Calu3 (cell line): ENCODE results near the gene PIK3C2B. TPM values are rescaled to one million over a fixed set of nuclear protein-coding genes. Genes with fewer than 3 reads are reported as not detected.

Source experiments
- BruUV-seq: library from RNA; stranded (reverse); fragments of 400-500 nt; replicated peaks from 2 replicates; lab custom pipeline; 2021; lab: Mats Ljungman, UMichigan
- CTCF ChIA-PET: fragments of 300-600 bp; sonication (Branson Sonifier 250); formaldehyde crosslinking; loops from one replicate; lab custom pipeline; 2022; ENCODE audit warnings: antibody characterized with exemption; lab: Charles Lee
- DNase-seq: peaks from one replicate; pipeline ENCODE4 v3.0.0; 2022
- H3K27ac Mint-ChIP-seq: one replicate; pipeline ENCODE4 v1.8.0; 2022; ENCODE audit warnings: mixed read lengths; ENCODE audit not compliant: unreplicated experiment
- H3K27me3 Mint-ChIP-seq: one replicate; pipeline ENCODE4 v1.8.0; 2022; ENCODE audit warnings: mixed read lengths; ENCODE audit not compliant: unreplicated experiment
- H3K36me3 Mint-ChIP-seq: one replicate; pipeline ENCODE4 v1.8.0; 2022; ENCODE audit warnings: mild to moderate bottlenecking, moderate library complexity, mixed read lengths; ENCODE audit not compliant: insufficient read depth, unreplicated experiment
- H3K4me1 Mint-ChIP-seq: one replicate; pipeline ENCODE4 v1.8.0; 2022; ENCODE audit warnings: mild to moderate bottlenecking, low read depth, mixed read lengths; ENCODE audit not compliant: unreplicated experiment
- H3K4me3 Mint-ChIP-seq: one replicate; pipeline ENCODE4 v1.8.0; 2022; ENCODE audit warnings: mild to moderate bottlenecking, low read depth, moderate library complexity, mixed read lengths; ENCODE audit not compliant: unreplicated experiment
- H3K9me3 Mint-ChIP-seq: one replicate; pipeline ENCODE4 v1.8.0; 2022; ENCODE audit warnings: low read depth, mixed read lengths; ENCODE audit not compliant: unreplicated experiment
- CTCF ChIP-seq: fragments of 200-600 bp; IDR thresholded peaks from one replicate; pipeline ENCODE4 v1.8.0; 2022; ENCODE audit warnings: antibody characterized with exemption; ENCODE audit not compliant: unreplicated experiment
- intact Hi-C: fragments of 100-400 bp; cut with micrococcal nuclease; formaldehyde crosslinking; loops from one replicate; pipeline ENCODE4 v1.10.0; 2022; ENCODE audit not compliant: unreplicated experiment
- total RNA-seq: library from RNA; stranded (reverse); gene quantifications from 2 replicates; pipeline ENCODE4 v1.2.3, GENCODE V29; 2022

PIK3C2B gene
- total RNA-seq, 1 experiment from 2014 or later, result 24.4 TPM

- Mint-ChIP-seq H3K9me3 (no peaks in the 10 kb centered on the region), H3K4me1 (no peaks in the 10 kb centered on the region), H3K27me3 (no peaks in the 10 kb centered on the region), H3K27ac (no peak overlapping the region), H3K36me3 (peaks cover 66% of the 10 kb centered on the region), H3K4me3 (no peak overlapping the region)
- CTCF ChIA-PET, result interaction anchor here (0.7 kb wide), 1 partner anchor 34 kb away, joined by 4 read pairs; no protein-coding TSS in a partner anchor
- DNase-seq, result no peak
- TF ChIP-seq CTCF, result no peak
- BruUV-seq, result no TSS peak
- intact Hi-C loops, result no loop called here
Measured at GRCh38 chr1:204532832-204533231, 38.2 kb upstream of the PIK3C2B start.

GRCh38 chr1:204530932-204531331, 36.3 kb upstream of the PIK3C2B start:
- no peak overlapping the region for H3K4me3 Mint-ChIP-seq
- H3K27ac Mint-ChIP-seq, result no peak overlapping the region
- no peaks in the 10 kb centered on the region for H3K4me1 Mint-ChIP-seq
- intact Hi-C loops, result no loop called here
- no peaks in the 10 kb centered on the region for H3K9me3 Mint-ChIP-seq
- CTCF ChIA-PET, result interaction anchor here (1.0 to 1.2 kb wide), 2 partner anchors 15 to 25 kb away, joined by 4 to 7 read pairs; partner anchors contain the start of gene MDM4
- H3K36me3 Mint-ChIP-seq, result peaks cover 74% of the 10 kb centered on the region
- no TSS peak for BruUV-seq
- TF ChIP-seq CTCF, result no peak
- DNase-seq, result no peak
- H3K27me3 Mint-ChIP-seq, result no peaks in the 10 kb centered on the region

GRCh38 chr1:204529371-204529895, 34.8 kb upstream of the PIK3C2B start:
- Mint-ChIP-seq H3K9me3 (no peaks in the 10 kb centered on the region), H3K4me3 (no peak overlapping the region), H3K4me1 (no peaks in the 10 kb centered on the region), H3K36me3 (peaks cover 73% of the 10 kb centered on the region), H3K27ac (no peak overlapping the region), H3K27me3 (no peaks in the 10 kb centered on the region)
- intact Hi-C loops, result no loop called here
- DNase-seq, result no peak
- TF ChIP-seq CTCF, result peak; percentile 46
- no TSS peak for BruUV-seq
- CTCF ChIA-PET, result interaction anchor here (0.6 to 1.2 kb wide), 4 partner anchors 35 to 287 kb away, joined by 3 to 9 read pairs (median 5); partner anchors contain the start of gene PIK3C2B

- Mint-ChIP-seq H3K27ac (no peak overlapping the region), H3K27me3 (no peaks in the 10 kb centered on the region), H3K9me3 (peaks cover 3% of the 10 kb centered on the region), H3K36me3 (peaks cover 73% of the 10 kb centered on the region), H3K4me1 (peaks cover 6% of the 10 kb centered on the region), H3K4me3 (no peak overlapping the region)
- intact Hi-C loops, result no loop called here
- no TSS peak for BruUV-seq
- no peak for TF ChIP-seq CTCF
- no peak for DNase-seq
- CTCF ChIA-PET, result interaction anchor here (0.6 to 1.2 kb wide), 4 partner anchors 34 to 370 kb away, joined by 3 to 9 read pairs (median 5); partner anchors contain the start of gene PIK3C2B
Measured at GRCh38 chr1:204528677-204529076, 34.1 kb upstream of the PIK3C2B start.
